NB4 (cell line): ENCODE results near the gene NEU3.
"Not testable (repeated sequence)": the region's sequence is repeated elsewhere in the genome, so short reads cannot be mapped to it uniquely, and the experiment has no call there.

ENCODE experiments used
- DNase-seq: peaks from one replicate; pipeline ENCODE4 v3.0.0; 2010; ENCODE audit warnings: low read depth
- H3K4me3 ChIP-seq: one replicate; pipeline ENCODE4 v1.5.1; 2011; ENCODE audit warnings: mild to moderate bottlenecking, low read depth, low read length, moderate library complexity
- CTCF ChIP-seq: IDR thresholded peaks from one replicate; pipeline ENCODE4 v1.5.1; 2012; ENCODE audit warnings: low read depth, low read length
- MAX ChIP-seq: IDR thresholded peaks from 2 replicates; pipeline ENCODE4 v1.6.1; 2011; ENCODE audit warnings: low read depth, low read length
- MYC ChIP-seq: IDR thresholded peaks from 2 replicates; pipeline ENCODE4 v1.6.1; 2011; ENCODE audit warnings: low read depth, low read length
- POLR2A ChIP-seq: IDR thresholded peaks from 2 replicates; pipeline ENCODE4 v1.6.1; 2011; ENCODE audit warnings: mild to moderate bottlenecking; ENCODE audit not compliant: insufficient read length; ENCODE audit errors: extremely low read depth

Gene NEU3

GRCh38 chr11:75011357-75011756 lies 22.6 kb downstream of the NEU3 start:
- TF ChIP-seq CTCF (no peak), POLR2A (no peak), MAX (no peak), MYC (no peak)
- no peak for DNase-seq
- H3K4me3 ChIP-seq: no peak overlapping the region

GRCh38 chr11:75011872-75012271 lies 23.1 kb downstream of the NEU3 start:
- TF ChIP-seq MYC (no peak), CTCF (no peak), MAX (no peak), POLR2A (no peak)
- H3K4me3 ChIP-seq: no peak overlapping the region
- DNase-seq: no peak

DNA sequence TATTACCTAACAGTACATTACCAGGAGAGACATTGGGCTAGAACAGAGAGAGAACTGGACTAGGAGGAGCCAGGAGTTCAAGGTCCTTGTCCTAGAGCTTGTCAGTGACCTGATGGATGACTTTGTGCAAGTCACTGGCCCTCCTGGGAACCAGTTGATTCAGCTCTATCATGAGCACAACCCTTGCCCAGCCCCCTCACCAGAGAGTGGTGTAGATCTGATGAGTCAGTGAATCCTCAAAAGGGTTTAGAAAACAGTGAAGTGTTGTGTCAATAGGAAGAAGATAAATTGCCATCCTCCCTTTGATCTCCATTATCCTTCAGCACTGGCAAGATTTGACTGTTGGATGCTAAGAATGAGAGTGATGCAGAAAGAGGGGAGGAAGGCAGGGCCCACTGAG lies 24.3 kb downstream of the NEU3 start:
- TF ChIP-seq POLR2A (no peak), MYC (no peak), CTCF (no peak), MAX (no peak)
- peak; percentile 18 for DNase-seq
- H3K4me3 ChIP-seq: no peak overlapping the region

GRCh38 chr11:75014129-75014528 lies 25.4 kb downstream of the NEU3 start:
- DNase-seq: no peak
- TF ChIP-seq CTCF: no peak
- no peak for TF ChIP-seq MAX
- TF ChIP-seq MYC: no peak
- TF ChIP-seq POLR2A: no peak
- H3K4me3 ChIP-seq: no peak overlapping the region

GRCh38 chr11:75019200-75019599 lies 30.5 kb downstream of the NEU3 start:
- H3K4me3 ChIP-seq, DNase-seq: not testable (repeated sequence)

GRCh38 chr11:75020328-75020727 lies 31.6 kb downstream of the NEU3 start:
- not testable (repeated sequence) for DNase-seq, H3K4me3 ChIP-seq

DNA sequence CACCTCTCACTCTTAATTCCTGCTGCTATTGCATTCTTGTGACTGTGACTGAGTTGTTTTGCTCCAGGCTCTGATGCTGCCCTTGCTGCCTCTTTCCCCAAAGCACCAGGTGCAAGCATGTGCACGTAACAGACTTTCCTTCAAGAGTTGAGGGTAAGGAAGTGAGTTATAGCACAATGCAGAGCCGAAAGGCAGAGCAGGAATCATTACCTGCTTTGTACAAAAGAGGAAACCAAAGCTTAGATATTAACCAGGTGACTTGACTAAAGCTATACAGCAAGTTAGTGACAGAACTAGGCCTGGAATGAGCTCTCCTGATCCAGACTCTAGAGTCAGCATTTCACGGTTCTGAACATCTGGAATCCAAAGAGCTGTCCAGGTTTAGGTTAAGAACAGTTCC lies 33.6 kb downstream of the NEU3 start:
- no peak overlapping the region for H3K4me3 ChIP-seq
- no peak for DNase-seq
- TF ChIP-seq MAX (no peak), MYC (no peak), POLR2A (no peak), CTCF (no peak)
